A673 (cell line): ENCODE data around the gene RSU1.

ENCODE experiments used
- EZH2 ChIP-seq: fragments of 200-600 bp; sonication (generic); IDR thresholded peaks from 2 replicates; pipeline ENCODE4 v1.6.1; 2017; ENCODE audit warnings: borderline replicate concordance, low read depth, mild to moderate bottlenecking, mixed read lengths, antibody characterized with exemption, low read length; ENCODE audit not compliant: poor library complexity, severe bottlenecking
- TF ChIP-seq, protein P1 (sequence below): fragments of 300-800, 200-600 bp; sonication (generic); conservative IDR thresholded peaks from 2 replicates; pipeline ENCODE4 v1.5.1; 2017; ENCODE audit warnings: low read depth, mild to moderate bottlenecking, antibody characterized with exemption, low read length, moderate library complexity, mixed read lengths

DNA sequence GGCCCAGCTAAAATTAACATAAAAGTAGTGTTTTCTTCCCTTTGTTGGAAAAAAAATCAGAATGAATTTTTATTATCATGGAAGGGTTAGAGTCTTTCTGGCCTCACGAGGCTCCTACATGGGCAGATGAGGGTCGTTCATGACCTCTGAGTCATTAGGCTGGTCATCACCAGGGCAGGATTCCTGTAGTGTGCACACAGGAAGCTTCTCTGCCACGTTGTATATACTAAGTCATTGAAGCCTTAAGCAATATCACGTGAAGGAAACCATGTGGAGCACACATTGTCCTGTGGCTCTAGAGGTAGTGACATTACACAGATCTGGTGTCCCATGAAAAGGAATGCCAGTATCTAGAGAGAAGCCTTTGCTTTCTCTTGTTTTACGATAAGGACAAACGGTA, 210.8 kb downstream of the RSU1 start:
- TF ChIP-seq, protein P1, sequence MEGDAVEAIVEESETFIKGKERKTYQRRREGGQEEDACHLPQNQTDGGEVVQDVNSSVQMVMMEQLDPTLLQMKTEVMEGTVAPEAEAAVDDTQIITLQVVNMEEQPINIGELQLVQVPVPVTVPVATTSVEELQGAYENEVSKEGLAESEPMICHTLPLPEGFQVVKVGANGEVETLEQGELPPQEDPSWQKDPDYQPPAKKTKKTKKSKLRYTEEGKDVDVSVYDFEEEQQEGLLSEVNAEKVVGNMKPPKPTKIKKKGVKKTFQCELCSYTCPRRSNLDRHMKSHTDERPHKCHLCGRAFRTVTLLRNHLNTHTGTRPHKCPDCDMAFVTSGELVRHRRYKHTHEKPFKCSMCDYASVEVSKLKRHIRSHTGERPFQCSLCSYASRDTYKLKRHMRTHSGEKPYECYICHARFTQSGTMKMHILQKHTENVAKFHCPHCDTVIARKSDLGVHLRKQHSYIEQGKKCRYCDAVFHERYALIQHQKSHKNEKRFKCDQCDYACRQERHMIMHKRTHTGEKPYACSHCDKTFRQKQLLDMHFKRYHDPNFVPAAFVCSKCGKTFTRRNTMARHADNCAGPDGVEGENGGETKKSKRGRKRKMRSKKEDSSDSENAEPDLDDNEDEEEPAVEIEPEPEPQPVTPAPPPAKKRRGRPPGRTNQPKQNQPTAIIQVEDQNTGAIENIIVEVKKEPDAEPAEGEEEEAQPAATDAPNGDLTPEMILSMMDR: no peak
- TF ChIP-seq EZH2: no peak
